Tibial nerve (tissue), 4 donors: ENCODE results near the gene CES2. TPM values are rescaled to one million over a fixed set of nuclear protein-coding genes. Genes with fewer than 3 reads are reported as not detected.

ENCODE experiments used
- DNase-seq, 2 donors: peaks; one replicate each; pipeline ENCODE4 v3.0.0-alpha.2; 2019; ENCODE audit warnings: low spot score in 2 of 2
- H3K27ac ChIP-seq, 4 donors: fragments of 200-600 bp; sonication (generic) in 3 of 4; one replicate each; pipeline ENCODE4 v1.5.1; 2017 to 2019; ENCODE audit warnings: mild to moderate bottlenecking in 1 of 4
- H3K27me3 ChIP-seq, 2 donors: fragments of 200-600 bp; sonication (generic) in 1 of 2; one replicate each; pipeline versions ENCODE4 v1.5.1 to v1.6.0; 2017 to 2019
- H3K36me3 ChIP-seq, 3 donors: fragments of 200-600 bp; sonication (generic); one replicate each; pipeline ENCODE4 v1.5.1; 2018 to 2019
- H3K4me1 ChIP-seq, 4 donors: fragments of 200-600 bp; sonication (generic) in 3 of 4; one replicate each; pipeline ENCODE4 v1.5.1; 2017 to 2019
- H3K4me3 ChIP-seq, 4 donors: fragments of 200-600 bp; sonication (generic) in 3 of 4; one replicate each; pipeline ENCODE4 v1.5.1; 2017 to 2019; ENCODE audit warnings: mild to moderate bottlenecking in 1 of 4, moderate library complexity in 1 of 4
- H3K9me3 ChIP-seq, 4 donors: fragments of 200-600 bp; sonication (generic) in 3 of 4; one replicate each; pipeline ENCODE4 v1.5.1; 2017 to 2019
- CTCF ChIP-seq, 5 experiments: fragments of 200-600 bp in 3 of 5; fragments of 450-650 bp in 2 of 5; sonication (generic) in 3 of 5; IDR thresholded peaks; one replicate each; pipeline ENCODE4 v1.5.1; 2016 to 2019; ENCODE audit warnings: antibody characterized with exemption in 5 of 5, mild to moderate bottlenecking in 3 of 5, moderate library complexity in 2 of 5
- EP300 ChIP-seq, 2 donors: sonication (generic); formaldehyde crosslinking; IDR thresholded peaks; one replicate each; pipeline ENCODE4 v1.6.1; 2017; ENCODE audit warnings: antibody characterized with exemption in 2 of 2, mild to moderate bottlenecking in 1 of 2
- POLR2A ChIP-seq, 2 donors: fragments of 450-650 bp; IDR thresholded peaks; one replicate each; pipeline ENCODE4 v1.6.1; 2017; ENCODE audit warnings: antibody characterized with exemption in 2 of 2, mild to moderate bottlenecking in 2 of 2, moderate library complexity in 2 of 2
- WGBS, 2 donors: methylation state at CpG; one replicate each; pipeline ENCODE4 v1.1.5; 2018; 5-methylcytosine and 5-hydroxymethylcytosine counted together
- total RNA-seq, 4 donors: library from RNA; depleted of rRNA; stranded (reverse); fragments of >200 nt; gene quantifications; one replicate each; pipeline ENCODE4 v1.1.0, GENCODE V29; 2016

The CES2 gene
- total RNA-seq, 4 donors from 2014 or later, result 29.2 to 45.0 (median 34.4) TPM

GRCh38 chr16:66946541-66946940 lies 11.2 kb downstream of the CES2 start:
- peaks cover 0 to 20% (median 11%) of the 10 kb centered on the region in 4 donors for H3K4me1 ChIP-seq
- H3K27ac ChIP-seq, result no peak overlapping the region
- peaks cover 0 to 25% (median 6%) of the 10 kb centered on the region in 3 donors for H3K36me3 ChIP-seq
- TF ChIP-seq POLR2A (IDR thresholded peaks at IDR 0.05), result no peak
- TF ChIP-seq EP300 (IDR thresholded peaks at IDR 0.05), result no peak
- no peak for TF ChIP-seq CTCF (IDR thresholded peaks at IDR 0.05)
- WGBS, 2 donors, result 72 to 78% methylated on average over 7 of the region's 7 CpGs
- H3K9me3 ChIP-seq, result peaks cover 0 to 3% (median 0%) of the 10 kb centered on the region in 4 donors
- peaks cover 0 to 10% of the 10 kb centered on the region in 2 donors for H3K27me3 ChIP-seq
- H3K4me3 ChIP-seq, result no peak overlapping the region
- no peak for DNase-seq

GRCh38 chr16:66946974-66947301 lies 11.6 kb downstream of the CES2 start:
- Histone ChIP-seq H3K27me3 (peaks cover 0 to 13% of the 10 kb centered on the region in 2 donors), H3K27ac (peak overlapping the region in 1 of 4 donors; percentile 60), H3K4me3 (no peak overlapping the region), H3K36me3 (peaks cover 0 to 21% (median 2%) of the 10 kb centered on the region in 3 donors), H3K9me3 (peaks cover 0 to 6% (median 0%) of the 10 kb centered on the region in 4 donors), H3K4me1 (peaks cover 0 to 20% (median 11%) of the 10 kb centered on the region in 4 donors)
- WGBS, 2 donors, result 32 to 35% methylated on average over 5 of the region's 5 CpGs
- TF ChIP-seq EP300 (IDR thresholded peaks at IDR 0.05) (no peak), CTCF (IDR thresholded peaks at IDR 0.05) (no peak), POLR2A (IDR thresholded peaks at IDR 0.05) (no peak)
- no peak for DNase-seq

- Histone ChIP-seq H3K9me3 (peaks cover 0 to 6% (median 0%) of the 10 kb centered on the region in 4 donors), H3K4me1 (peaks cover 0 to 20% (median 11%) of the 10 kb centered on the region in 4 donors), H3K4me3 (peak overlapping the region; percentile 36 to 57 (median 51)), H3K27ac (peak overlapping the region in 1 of 4 donors; percentile 60), H3K36me3 (peaks cover 0 to 16% (median 0%) of the 10 kb centered on the region in 3 donors), H3K27me3 (peaks cover 0 to 16% of the 10 kb centered on the region in 2 donors)
- TF ChIP-seq POLR2A (IDR thresholded peaks at IDR 0.05), result no peak
- peak; percentile 84 to 91 (median 89) for TF ChIP-seq CTCF (IDR thresholded peaks at IDR 0.05)
- WGBS, 2 donors, result 1 to 4% methylated on average over 23 of the region's 23 CpGs
- DNase-seq, result peak; percentile 85 to 98
Observed at GRCh38 chr16:66947302-66948065, 12.2 kb downstream of the CES2 start.

- peaks cover 0 to 20% (median 11%) of the 10 kb centered on the region in 4 donors for H3K4me1 ChIP-seq
- no peak for DNase-seq
- TF ChIP-seq EP300 (IDR thresholded peaks at IDR 0.05) (no peak), CTCF (IDR thresholded peaks at IDR 0.05) (no peak), POLR2A (IDR thresholded peaks at IDR 0.05) (no peak)
- H3K27ac ChIP-seq, result no peak overlapping the region
- H3K4me3 ChIP-seq, result peak overlapping the region; percentile 36 to 57 (median 51)
- peaks cover 0 to 8% (median 0%) of the 10 kb centered on the region in 3 donors for H3K36me3 ChIP-seq
- 2% methylated on average over 31 to 36 of the region's 44 CpGs for WGBS, 2 donors
- peaks cover 0 to 6% (median 0%) of the 10 kb centered on the region in 4 donors for H3K9me3 ChIP-seq
- H3K27me3 ChIP-seq, result peaks cover 0 to 16% of the 10 kb centered on the region in 2 donors
Observed at GRCh38 chr16:66948134-66948836, 13.0 kb downstream of the CES2 start.

GRCh38 chr16:66948837-66949225 lies 13.5 kb downstream of the CES2 start:
- no peak for TF ChIP-seq POLR2A (IDR thresholded peaks at IDR 0.05)
- no peak for TF ChIP-seq CTCF (IDR thresholded peaks at IDR 0.05)
- no peak for TF ChIP-seq EP300 (IDR thresholded peaks at IDR 0.05)
- Histone ChIP-seq H3K9me3 (peaks cover 0 to 6% (median 0%) of the 10 kb centered on the region in 4 donors), H3K27ac (no peak overlapping the region), H3K4me3 (peak overlapping the region; percentile 36 to 57 (median 51)), H3K36me3 (peaks cover 0 to 2% (median 0%) of the 10 kb centered on the region in 3 donors), H3K27me3 (peaks cover 0 to 16% of the 10 kb centered on the region in 2 donors), H3K4me1 (peaks cover 0 to 20% (median 11%) of the 10 kb centered on the region in 4 donors)
- no peak for DNase-seq
- WGBS, 2 donors, result 8 to 9% methylated on average over 21 of the region's 21 CpGs
